Measurements from ENCODE around the gene PCNX3.

GRCh38 chr11:65651339-65651588, 35.7 kb downstream of the PCNX3 start:
- TF ChIP-seq EZH2 (IDR thresholded peaks at IDR 0.05; ENCODE audit: borderline replicate concordance, insufficient read depth, low read length, poor library complexity, severe bottlenecking), result no peak
- TF ChIP-seq CTCF (IDR thresholded peaks at IDR 0.05; ENCODE audit: poor library complexity, severe bottlenecking), result no peak
- TF ChIP-seq POLR2AphosphoS5 (IDR thresholded peaks at IDR 0.05), result no peak
- TF ChIP-seq SMC3 (conservative IDR thresholded peaks at IDR 0.05; ENCODE audit: poor library complexity), result no peak
- TF ChIP-seq EP300 (conservative IDR thresholded peaks at IDR 0.05; ENCODE audit: poor library complexity, severe bottlenecking), result no peak
- TF ChIP-seq REST (IDR thresholded peaks at IDR 0.05; ENCODE audit: borderline replicate concordance), result no peak
